ENCODE data around the gene EXD3.
A peak's percentile ranks its signal among the peaks of the same experiment; 100 is the strongest.

The EXD3 gene

GRCh38 chr9:137313326-137313936 lies 109.5 kb downstream of the EXD3 start:
- no peak overlapping the region for H3K4me3 ChIP-seq (ENCODE audit: low read depth, low read length)
- DNase-seq, result peak; percentile 10

GRCh38 chr9:137312852-137313325 lies 110.1 kb downstream of the EXD3 start:
- peak; percentile 9 for DNase-seq
- H3K36me3 ChIP-seq, result no peaks in the 10 kb centered on the region
- H3K4me1 ChIP-seq, result no peaks in the 10 kb centered on the region

More at GRCh38 chr9:137313326-137313936, 109.5 kb downstream of the EXD3 start:
- Histone ChIP-seq H3K36me3 (no peaks in the 10 kb centered on the region), H3K27me3 (no peaks in the 10 kb centered on the region), H3K9me3 (no peaks in the 10 kb centered on the region), H3K4me1 (no peaks in the 10 kb centered on the region)
- no peak for TF ChIP-seq CTCF (IDR thresholded peaks at IDR 0.05; ENCODE audit: low read depth, low read length)

GRCh38 chr9:137311986-137312851 lies 110.7 kb downstream of the EXD3 start:
- Histone ChIP-seq H3K4me3 (ENCODE audit: low read depth, low read length) (no peak overlapping the region), H3K27me3 (no peaks in the 10 kb centered on the region), H3K36me3 (no peaks in the 10 kb centered on the region), H3K4me1 (no peaks in the 10 kb centered on the region), H3K9me3 (no peaks in the 10 kb centered on the region)
- no peak for DNase-seq
- no peak for TF ChIP-seq CTCF (IDR thresholded peaks at IDR 0.05; ENCODE audit: low read depth, low read length)

More at GRCh38 chr9:137312852-137313325, 110.1 kb downstream of the EXD3 start:
- Histone ChIP-seq H3K9me3 (no peaks in the 10 kb centered on the region), H3K27me3 (no peaks in the 10 kb centered on the region), H3K4me3 (ENCODE audit: low read depth, low read length) (no peak overlapping the region)
- no peak for TF ChIP-seq CTCF (IDR thresholded peaks at IDR 0.05; ENCODE audit: low read depth, low read length)

GRCh38 chr9:137311171-137311985 lies 111.6 kb downstream of the EXD3 start:
- Histone ChIP-seq H3K27me3 (no peaks in the 10 kb centered on the region), H3K9me3 (no peaks in the 10 kb centered on the region), H3K4me1 (no peaks in the 10 kb centered on the region; the same call in 1 of the 2 replicates), H3K36me3 (no peaks in the 10 kb centered on the region), H3K4me3 (ENCODE audit: low read depth, low read length) (no peak overlapping the region)
- DNase-seq, result peak; percentile 13
- TF ChIP-seq CTCF (IDR thresholded peaks at IDR 0.05; ENCODE audit: low read depth, low read length), result no peak

DNA sequence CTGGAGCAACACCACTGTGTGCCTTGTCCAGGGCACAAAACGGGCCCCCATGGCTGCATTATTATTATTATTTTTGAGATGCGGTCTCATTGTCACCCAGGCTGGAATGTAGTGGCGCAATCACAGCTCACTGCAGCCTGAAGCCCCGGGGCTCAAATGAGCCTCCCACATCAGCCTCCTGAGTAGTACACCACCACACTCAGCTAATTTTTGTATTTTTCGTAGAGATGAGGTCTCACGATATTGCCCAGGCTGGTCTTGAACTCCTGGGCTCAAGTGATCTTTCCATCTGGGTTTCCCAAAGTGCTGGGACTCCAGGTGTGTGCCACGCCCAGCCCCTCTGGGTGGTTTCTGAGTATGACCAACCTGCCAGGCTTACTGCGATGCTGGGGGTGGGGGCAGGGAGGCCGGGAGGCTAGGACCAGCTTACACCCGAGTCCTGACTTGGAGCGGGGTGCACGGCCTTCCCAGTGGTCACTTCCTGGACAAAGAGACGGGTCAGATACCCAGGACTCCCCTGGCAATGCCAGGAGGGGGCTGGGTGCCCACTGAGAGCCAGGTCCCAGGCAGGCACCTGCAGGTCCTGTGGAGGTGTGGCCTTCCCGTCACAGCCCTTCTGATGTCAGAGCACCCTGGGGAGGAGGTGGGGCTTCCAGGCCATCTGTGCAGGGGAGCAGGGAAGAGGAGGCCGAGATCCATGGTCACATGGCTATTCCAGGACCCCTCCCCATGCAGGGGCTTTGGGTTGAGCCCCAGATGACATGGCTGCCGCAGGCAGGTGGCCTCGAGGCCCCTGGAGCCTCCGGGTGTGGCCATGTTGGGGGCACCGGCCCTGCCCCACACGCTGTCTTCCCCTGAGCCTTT lies 112.5 kb downstream of the EXD3 start:
- H3K36me3 ChIP-seq, result no peaks in the 10 kb centered on the region
- H3K9me3 ChIP-seq, result no peaks in the 10 kb centered on the region
- peak; percentile 10 for DNase-seq
- H3K27me3 ChIP-seq, result no peaks in the 10 kb centered on the region
- no peaks in the 10 kb centered on the region; the same call in 1 of the 2 replicates for H3K4me1 ChIP-seq
- no peak overlapping the region for H3K4me3 ChIP-seq (ENCODE audit: low read depth, low read length)
- no peak for TF ChIP-seq CTCF (IDR thresholded peaks at IDR 0.05; ENCODE audit: low read depth, low read length)
